ENCODE measurements around the gene LAT.

GRCh38 chr16:29030086-29030840, 45.4 kb downstream of the LAT start:
- no peak for TF ChIP-seq EP300 (IDR thresholded peaks at IDR 0.05; ENCODE audit: low read depth)
- TF ChIP-seq POLR2A (IDR thresholded peaks at IDR 0.05) = no peak
- no peak for TF ChIP-seq CTCF (IDR thresholded peaks at IDR 0.05)
- TF ChIP-seq POLR2AphosphoS5 (IDR thresholded peaks at IDR 0.05) = no peak
